Measurements from ENCODE around the gene GATA1. TPM values are rescaled to one million over a fixed set of nuclear protein-coding genes. Genes with fewer than 3 reads are reported as not detected.

Gene GATA1
- polyA plus RNA-seq, 2 donors = 0.09 TPM; not detected in 1

GRCh38 chrX:48782216-48782615 is 4.2 kb upstream of the GATA1 start:
- 68 to 70% methylated on average over 2 of the region's 2 CpGs for WGBS, 2 donors
- peaks cover 0 to 2% of the 10 kb centered on the region in 2 donors for H3K9me3 ChIP-seq (ENCODE audit: control insufficient read depth in 2 of 2, insufficient read depth in 1 of 2, low read depth in 1 of 2, low read length in 1 of 2)
- H3K36me3 ChIP-seq (ENCODE audit: control insufficient read depth in 2 of 2, insufficient read depth in 2 of 2, low read length in 1 of 2) = no peaks in the 10 kb centered on the region
- no peak overlapping the region for H3K4me3 ChIP-seq (ENCODE audit: low read depth in 1 of 2, low read length in 2 of 2)
- no peaks in the 10 kb centered on the region for H3K4me1 ChIP-seq (ENCODE audit: control insufficient read depth in 2 of 2, insufficient read depth in 2 of 2, low read length in 1 of 2)
- no peak overlapping the region for H3K27ac ChIP-seq (ENCODE audit: low read depth in 2 of 2, low read length in 1 of 2)
- H3K27me3 ChIP-seq (ENCODE audit: control insufficient read depth in 1 of 2, insufficient read depth in 2 of 2, low read length in 2 of 2) = peaks cover 0 to 6% of the 10 kb centered on the region in 2 donors

GRCh38 chrX:48782795-48783194 is 3.6 kb upstream of the GATA1 start:
- H3K4me3 ChIP-seq (ENCODE audit: low read depth in 1 of 2, low read length in 2 of 2) = no peak overlapping the region
- peaks cover 0 to 2% of the 10 kb centered on the region in 2 donors for H3K9me3 ChIP-seq (ENCODE audit: control insufficient read depth in 2 of 2, insufficient read depth in 1 of 2, low read depth in 1 of 2, low read length in 1 of 2)
- no peak overlapping the region for H3K27ac ChIP-seq (ENCODE audit: low read depth in 2 of 2, low read length in 1 of 2)
- WGBS, 2 donors = 79 to 84% methylated on average over 12 to 13 of the region's 13 CpGs
- no peaks in the 10 kb centered on the region for H3K4me1 ChIP-seq (ENCODE audit: control insufficient read depth in 2 of 2, insufficient read depth in 2 of 2, low read length in 1 of 2)
- no peaks in the 10 kb centered on the region for H3K36me3 ChIP-seq (ENCODE audit: control insufficient read depth in 2 of 2, insufficient read depth in 2 of 2, low read length in 1 of 2)
- peaks cover 0 to 6% of the 10 kb centered on the region in 2 donors for H3K27me3 ChIP-seq (ENCODE audit: control insufficient read depth in 1 of 2, insufficient read depth in 2 of 2, low read length in 2 of 2)

GRCh38 chrX:48784726-48785125 is 1.7 kb upstream of the GATA1 start:
- WGBS, 2 donors = 48 to 57% methylated on average over 3 of the region's 3 CpGs
- Histone ChIP-seq H3K9me3 (ENCODE audit: control insufficient read depth in 2 of 2, insufficient read depth in 1 of 2, low read depth in 1 of 2, low read length in 1 of 2) (peaks cover 0 to 2% of the 10 kb centered on the region in 2 donors), H3K4me3 (ENCODE audit: low read depth in 1 of 2, low read length in 2 of 2) (no peak overlapping the region), H3K4me1 (ENCODE audit: control insufficient read depth in 2 of 2, insufficient read depth in 2 of 2, low read length in 1 of 2) (no peaks in the 10 kb centered on the region), H3K36me3 (ENCODE audit: control insufficient read depth in 2 of 2, insufficient read depth in 2 of 2, low read length in 1 of 2) (no peaks in the 10 kb centered on the region), H3K27ac (ENCODE audit: low read depth in 2 of 2, low read length in 1 of 2) (no peak overlapping the region), H3K27me3 (ENCODE audit: control insufficient read depth in 1 of 2, insufficient read depth in 2 of 2, low read length in 2 of 2) (peaks cover 0 to 6% of the 10 kb centered on the region in 2 donors)

DNA sequence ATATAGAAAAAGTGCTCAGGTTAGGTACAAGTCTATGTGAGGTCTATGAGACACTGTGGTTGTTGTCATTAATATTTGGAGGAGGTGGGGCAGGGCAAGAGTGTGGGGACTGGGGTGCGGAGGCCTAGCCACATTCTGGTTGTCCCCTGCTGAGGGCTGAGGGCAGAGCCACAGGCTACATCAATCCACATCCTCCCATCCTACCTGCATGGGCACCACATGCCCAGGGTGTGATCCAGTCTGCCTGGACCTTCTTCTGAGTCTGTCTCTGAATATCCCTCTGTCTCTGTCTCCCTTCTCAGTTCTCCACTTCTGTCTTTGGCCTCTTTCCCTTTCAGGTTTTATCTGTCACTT is 1.2 kb upstream of the GATA1 start:
- peaks cover 0 to 6% of the 10 kb centered on the region in 2 donors for H3K27me3 ChIP-seq (ENCODE audit: control insufficient read depth in 1 of 2, insufficient read depth in 2 of 2, low read length in 2 of 2)
- peaks cover 0 to 2% of the 10 kb centered on the region in 2 donors for H3K9me3 ChIP-seq (ENCODE audit: control insufficient read depth in 2 of 2, insufficient read depth in 1 of 2, low read depth in 1 of 2, low read length in 1 of 2)
- no peaks in the 10 kb centered on the region for H3K36me3 ChIP-seq (ENCODE audit: control insufficient read depth in 2 of 2, insufficient read depth in 2 of 2, low read length in 1 of 2)
- no peak overlapping the region for H3K27ac ChIP-seq (ENCODE audit: low read depth in 2 of 2, low read length in 1 of 2)
- H3K4me3 ChIP-seq (ENCODE audit: low read depth in 1 of 2, low read length in 2 of 2) = no peak overlapping the region
- WGBS, 2 donors = 86 to 89% methylated on average over 1 of the region's 1 CpG
- H3K4me1 ChIP-seq (ENCODE audit: control insufficient read depth in 2 of 2, insufficient read depth in 2 of 2, low read length in 1 of 2) = no peaks in the 10 kb centered on the region

DNA sequence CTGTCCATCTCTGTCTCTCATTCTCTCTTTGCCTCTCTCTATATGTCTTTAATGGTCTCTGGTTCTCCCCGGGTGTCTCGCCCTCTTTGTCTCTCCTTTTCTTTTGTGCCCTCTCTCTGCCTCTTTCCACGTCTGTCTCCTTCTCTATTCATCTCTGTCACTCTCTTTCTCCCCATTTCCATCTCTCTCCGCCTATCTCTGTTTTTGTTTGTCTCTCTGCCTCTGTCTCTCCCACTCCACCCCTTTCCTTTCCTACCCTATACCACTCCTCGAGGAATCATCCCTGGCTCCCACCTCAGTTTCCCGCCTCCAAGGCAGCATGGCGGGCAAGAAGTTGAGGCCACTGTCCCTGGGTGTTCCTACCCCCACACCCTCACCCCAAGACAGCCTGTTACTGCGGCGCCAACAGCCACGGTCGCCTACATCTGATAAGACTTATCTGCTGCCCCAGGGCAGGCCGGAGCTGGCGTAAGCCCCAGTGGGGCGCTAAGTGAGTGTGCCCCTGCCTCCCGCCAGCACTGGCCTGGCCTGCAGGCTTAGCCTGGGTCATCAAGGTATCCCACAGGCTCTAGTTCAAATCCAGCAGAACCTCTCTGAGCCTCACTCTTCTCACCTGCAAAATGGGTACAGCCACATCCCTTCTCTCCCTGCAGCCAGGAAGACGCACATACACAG is 713 bp upstream of the GATA1 start:
- Histone ChIP-seq H3K36me3 (ENCODE audit: control insufficient read depth in 2 of 2, insufficient read depth in 2 of 2, low read length in 1 of 2) (no peaks in the 10 kb centered on the region), H3K27ac (ENCODE audit: low read depth in 2 of 2, low read length in 1 of 2) (no peak overlapping the region), H3K4me1 (ENCODE audit: control insufficient read depth in 2 of 2, insufficient read depth in 2 of 2, low read length in 1 of 2) (no peaks in the 10 kb centered on the region), H3K9me3 (ENCODE audit: control insufficient read depth in 2 of 2, insufficient read depth in 1 of 2, low read depth in 1 of 2, low read length in 1 of 2) (peaks cover 0 to 2% of the 10 kb centered on the region in 2 donors), H3K27me3 (ENCODE audit: control insufficient read depth in 1 of 2, insufficient read depth in 2 of 2, low read length in 2 of 2) (peaks cover 0 to 6% of the 10 kb centered on the region in 2 donors), H3K4me3 (ENCODE audit: low read depth in 1 of 2, low read length in 2 of 2) (no peak overlapping the region)
- WGBS, 2 donors = 76 to 81% methylated on average over 16 of the region's 16 CpGs

DNA sequence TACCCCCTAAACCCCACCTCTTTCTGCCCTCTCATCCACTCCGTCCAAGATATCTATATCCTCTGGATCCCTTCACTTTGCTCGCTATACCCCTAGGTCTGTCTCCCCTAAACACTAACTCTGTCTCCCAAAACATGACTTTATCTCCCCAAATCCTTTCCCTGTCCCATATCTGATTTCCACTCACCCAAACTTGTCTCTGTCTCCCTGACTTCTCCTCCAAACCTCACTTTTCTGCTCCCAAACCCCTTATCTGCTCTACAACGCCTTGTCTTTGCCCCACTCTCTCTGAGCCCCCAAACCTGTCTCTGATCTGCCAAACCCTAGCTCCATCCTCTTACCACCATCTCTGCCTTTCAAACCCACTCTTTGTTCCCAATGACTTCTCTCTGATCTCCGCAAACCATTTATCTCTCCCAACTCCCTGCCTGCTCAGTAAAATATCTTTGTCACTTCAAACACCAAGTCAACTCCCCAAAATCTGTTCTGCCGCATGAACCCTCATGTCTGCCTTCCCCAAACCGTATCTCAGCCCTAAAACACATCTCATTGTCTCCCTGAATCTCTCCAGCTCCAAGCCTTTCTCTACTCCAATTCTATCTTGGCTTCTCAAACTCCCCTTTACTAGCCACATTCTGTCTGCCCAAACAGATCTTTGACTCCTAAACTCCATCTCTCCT is 575 bp downstream of the GATA1 start:
- no peak overlapping the region for H3K27ac ChIP-seq (ENCODE audit: low read depth in 2 of 2, low read length in 1 of 2)
- no peaks in the 10 kb centered on the region for H3K4me1 ChIP-seq (ENCODE audit: control insufficient read depth in 2 of 2, insufficient read depth in 2 of 2, low read length in 1 of 2)
- peaks cover 0 to 6% of the 10 kb centered on the region in 2 donors for H3K27me3 ChIP-seq (ENCODE audit: control insufficient read depth in 1 of 2, insufficient read depth in 2 of 2, low read length in 2 of 2)
- H3K9me3 ChIP-seq (ENCODE audit: control insufficient read depth in 2 of 2, insufficient read depth in 1 of 2, low read depth in 1 of 2, low read length in 1 of 2) = peaks cover 0 to 2% of the 10 kb centered on the region in 2 donors
- 63 to 79% methylated on average over 6 of the region's 6 CpGs for WGBS, 2 donors
- H3K36me3 ChIP-seq (ENCODE audit: control insufficient read depth in 2 of 2, insufficient read depth in 2 of 2, low read length in 1 of 2) = no peaks in the 10 kb centered on the region
- H3K4me3 ChIP-seq (ENCODE audit: low read depth in 1 of 2, low read length in 2 of 2) = no peak overlapping the region

DNA sequence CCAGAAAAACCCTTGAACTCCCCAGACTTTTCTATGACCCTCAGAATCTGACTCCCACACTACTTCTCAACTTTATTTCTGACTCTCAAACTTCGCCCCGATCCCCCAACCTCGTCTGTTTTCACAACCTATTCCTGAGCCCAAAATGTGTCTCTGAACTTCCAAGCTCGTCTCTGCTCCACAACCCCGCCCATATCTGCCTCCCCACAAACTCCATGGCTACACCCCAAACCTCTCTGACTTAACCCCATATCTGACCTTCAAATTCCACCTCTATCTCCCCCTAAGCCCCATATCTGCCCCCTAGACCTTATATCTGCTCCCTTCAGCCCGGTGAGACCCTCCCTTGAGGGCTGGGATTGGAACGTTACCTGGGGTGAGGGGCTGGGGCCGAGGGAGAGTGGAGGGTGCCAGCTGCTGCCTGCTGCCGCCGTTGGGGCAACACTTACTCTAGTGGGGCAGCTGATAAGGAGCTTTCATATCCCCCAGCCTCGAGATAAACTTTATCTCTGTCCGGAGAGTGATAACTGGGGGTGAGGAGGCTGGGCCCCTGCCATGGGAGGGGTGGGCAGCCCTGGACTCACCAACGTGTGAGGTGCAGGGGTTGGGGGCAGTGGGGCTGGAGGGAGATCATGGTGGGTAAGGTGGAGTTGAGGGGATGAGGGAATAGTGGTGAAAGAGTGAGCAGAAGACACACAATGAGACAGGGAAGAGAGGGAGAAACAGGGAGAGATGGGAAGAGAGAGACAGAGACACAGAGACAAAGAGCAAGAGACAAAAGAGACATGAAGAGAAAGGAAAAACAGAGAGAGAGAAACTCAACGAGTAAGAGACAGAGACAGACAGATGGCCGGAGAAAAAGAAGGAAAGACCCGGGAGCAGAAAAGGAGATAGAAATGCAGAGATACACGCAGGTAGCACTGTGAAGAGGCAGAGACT is 1.4 kb downstream of the GATA1 start:
- no peaks in the 10 kb centered on the region for H3K36me3 ChIP-seq (ENCODE audit: control insufficient read depth in 2 of 2, insufficient read depth in 2 of 2, low read length in 1 of 2)
- H3K9me3 ChIP-seq (ENCODE audit: control insufficient read depth in 2 of 2, insufficient read depth in 1 of 2, low read depth in 1 of 2, low read length in 1 of 2) = peaks cover 0 to 2% of the 10 kb centered on the region in 2 donors
- WGBS, 2 donors = 50 to 55% methylated on average over 17 of the region's 17 CpGs
- no peak overlapping the region for H3K27ac ChIP-seq (ENCODE audit: low read depth in 2 of 2, low read length in 1 of 2)
- no peaks in the 10 kb centered on the region for H3K4me1 ChIP-seq (ENCODE audit: control insufficient read depth in 2 of 2, insufficient read depth in 2 of 2, low read length in 1 of 2)
- no peak overlapping the region for H3K4me3 ChIP-seq (ENCODE audit: low read depth in 1 of 2, low read length in 2 of 2)
- H3K27me3 ChIP-seq (ENCODE audit: control insufficient read depth in 1 of 2, insufficient read depth in 2 of 2, low read length in 2 of 2) = peaks cover 0 to 6% of the 10 kb centered on the region in 2 donors

- Histone ChIP-seq H3K27ac (ENCODE audit: low read depth in 2 of 2, low read length in 1 of 2) (no peak overlapping the region), H3K27me3 (ENCODE audit: control insufficient read depth in 1 of 2, insufficient read depth in 2 of 2, low read length in 2 of 2) (no peaks in the 10 kb centered on the region), H3K4me3 (ENCODE audit: low read depth in 1 of 2, low read length in 2 of 2) (no peak overlapping the region), H3K9me3 (ENCODE audit: control insufficient read depth in 2 of 2, insufficient read depth in 1 of 2, low read depth in 1 of 2, low read length in 1 of 2) (no peaks in the 10 kb centered on the region), H3K36me3 (ENCODE audit: control insufficient read depth in 2 of 2, insufficient read depth in 2 of 2, low read length in 1 of 2) (no peaks in the 10 kb centered on the region), H3K4me1 (ENCODE audit: control insufficient read depth in 2 of 2, insufficient read depth in 2 of 2, low read length in 1 of 2) (no peaks in the 10 kb centered on the region)
- WGBS, 2 donors = 58 to 60% methylated on average over 7 of the region's 7 CpGs
These were observed 3.2 kb downstream of the GATA1 start for GRCh38 chrX:48789366-48790220.

GRCh38 chrX:48790477-48790876 is 4.1 kb downstream of the GATA1 start:
- 56 to 59% methylated on average over 5 of the region's 5 CpGs for WGBS, 2 donors
- H3K36me3 ChIP-seq (ENCODE audit: control insufficient read depth in 2 of 2, insufficient read depth in 2 of 2, low read length in 1 of 2) = no peaks in the 10 kb centered on the region

More at GRCh38 chrX:48790477-48790876, 4.1 kb downstream of the GATA1 start:
- no peaks in the 10 kb centered on the region for H3K4me1 ChIP-seq (ENCODE audit: control insufficient read depth in 2 of 2, insufficient read depth in 2 of 2, low read length in 1 of 2)
- H3K9me3 ChIP-seq (ENCODE audit: control insufficient read depth in 2 of 2, insufficient read depth in 1 of 2, low read depth in 1 of 2, low read length in 1 of 2) = no peaks in the 10 kb centered on the region
- H3K27me3 ChIP-seq (ENCODE audit: control insufficient read depth in 1 of 2, insufficient read depth in 2 of 2, low read length in 2 of 2) = no peaks in the 10 kb centered on the region
- H3K27ac ChIP-seq (ENCODE audit: low read depth in 2 of 2, low read length in 1 of 2) = no peak overlapping the region
- no peak overlapping the region for H3K4me3 ChIP-seq (ENCODE audit: low read depth in 1 of 2, low read length in 2 of 2)
